A673 (cell line): ENCODE results near the gene FAXC. TPM values are rescaled to one million over a fixed set of nuclear protein-coding genes. Genes with fewer than 3 reads are reported as not detected.
A peak's percentile ranks its signal among the peaks of the same experiment; 100 is the strongest.

Source experiments
- BruUV-seq: library from RNA; stranded (reverse); fragments of 400-500 nt; replicated peaks from 2 replicates; lab custom pipeline; 2021; lab: Mats Ljungman, UMichigan
- CTCF ChIA-PET: fragments of 300-600 bp; sonication (Branson Sonifier 250); formaldehyde crosslinking; loops from one replicate; lab custom pipeline; 2022; ENCODE audit warnings: antibody characterized with exemption; lab: Charles Lee
- POLR2A ChIA-PET: fragments of 300-600 bp; sonication (Branson Sonifier 250); formaldehyde crosslinking; loops from one replicate; lab custom pipeline; 2022; ENCODE audit warnings: antibody characterized with exemption; ENCODE audit not compliant: low non-redundant PET; lab: Charles Lee
- DNase-seq: peaks from one replicate; pipeline ENCODE4 v3.0.0-alpha.2; 2015; ENCODE audit warnings: low spot score
- H3K27ac ChIP-seq: fragments of 200-600 bp; sonication (generic); 2 replicates; pipeline ENCODE4 v1.5.1; 2016; ENCODE audit warnings: mixed run types, low read depth, mild to moderate bottlenecking, mixed read lengths, antibody characterized with exemption, low read length; ENCODE audit not compliant: poor library complexity, severe bottlenecking
- H3K27me3 ChIP-seq: fragments of 200-600 bp; sonication (generic); replicated peaks from 2 replicates; pipeline ENCODE4 v1.6.1; 2017; ENCODE audit warnings: mixed run types, low read depth, mild to moderate bottlenecking, mixed read lengths, antibody characterized with exemption, low read length; ENCODE audit not compliant: insufficient read depth, poor library complexity
- H3K36me3 ChIP-seq: fragments of 200-600 bp; sonication (generic); 2 replicates; pipeline ENCODE4 v1.6.1; 2016; ENCODE audit warnings: mixed run types, mild to moderate bottlenecking, mixed read lengths, antibody characterized with exemption, low read length; ENCODE audit not compliant: insufficient read depth, poor library complexity, severe bottlenecking
- H3K4me1 ChIP-seq: fragments of 200-600 bp; sonication (generic); 2 replicates; pipeline ENCODE4 v1.6.1; 2017; ENCODE audit warnings: mixed run types, mild to moderate bottlenecking, mixed read lengths, antibody characterized with exemption, low read length; ENCODE audit not compliant: insufficient read depth, poor library complexity, severe bottlenecking
- H3K4me3 ChIP-seq: fragments of 200-600 bp; sonication (generic); 2 replicates; pipeline ENCODE4 v1.5.1; 2016; ENCODE audit warnings: low read depth, mixed run types, mild to moderate bottlenecking, mixed read lengths, low read length; ENCODE audit not compliant: poor library complexity, severe bottlenecking
- H3K9me3 ChIP-seq: fragments of 200-600 bp; sonication (generic); 2 replicates; pipeline ENCODE4 v1.6.1; 2016; ENCODE audit warnings: mixed run types, low read depth, mild to moderate bottlenecking, mixed read lengths, antibody characterized with exemption, low read length; ENCODE audit not compliant: poor library complexity, severe bottlenecking
- EZH2 ChIP-seq: fragments of 200-600 bp; sonication (generic); IDR thresholded peaks from 2 replicates; pipeline ENCODE4 v1.6.1; 2017; ENCODE audit warnings: borderline replicate concordance, low read depth, mild to moderate bottlenecking, mixed read lengths, antibody characterized with exemption, low read length; ENCODE audit not compliant: poor library complexity, severe bottlenecking
- intact Hi-C: fragments of 100-400 bp; cut with micrococcal nuclease; formaldehyde crosslinking; loops from one replicate; pipeline ENCODE4 v1.10.0; 2022; ENCODE audit not compliant: unreplicated experiment
- total RNA-seq: library from RNA; stranded (reverse); gene quantifications from 2 replicates; pipeline ENCODE4 v1.2.3, GENCODE V29; 2021
- TF ChIP-seq, protein P1 (sequence below): fragments of 300-800, 200-600 bp; sonication (generic); conservative IDR thresholded peaks from 2 replicates; pipeline ENCODE4 v1.5.1; 2017; ENCODE audit warnings: low read depth, mild to moderate bottlenecking, antibody characterized with exemption, low read length, moderate library complexity, mixed read lengths

The FAXC gene
- total RNA-seq, 1 experiment from 2014 or later: 6.2 TPM

DNA sequence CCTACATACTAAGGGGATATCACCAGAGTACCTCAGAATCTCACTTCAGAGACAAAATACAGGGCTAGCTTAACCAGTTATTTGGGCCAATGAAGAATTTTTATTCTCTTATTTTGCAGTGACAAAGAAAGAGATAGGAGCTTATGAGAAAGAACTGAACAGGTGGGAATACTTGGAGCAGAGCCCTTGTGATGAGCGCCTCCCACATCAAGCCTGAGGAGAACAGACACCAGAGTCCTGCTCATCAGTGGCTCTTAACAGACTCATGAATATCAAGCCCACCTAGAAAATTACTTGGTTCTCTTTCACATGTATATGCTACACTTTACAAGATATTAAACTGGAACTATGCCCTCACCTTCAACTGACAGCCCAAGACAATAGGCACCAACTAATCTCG is 99.0 kb downstream of the FAXC start:
- Histone ChIP-seq H3K4me3 (no peak overlapping the region), H3K27me3 (no peaks in the 10 kb centered on the region), H3K4me1 (no peaks in the 10 kb centered on the region), H3K9me3 (no peaks in the 10 kb centered on the region), H3K27ac (no peak overlapping the region), H3K36me3 (no peaks in the 10 kb centered on the region)
- no peak for TF ChIP-seq EZH2
- TF ChIP-seq, protein P1, sequence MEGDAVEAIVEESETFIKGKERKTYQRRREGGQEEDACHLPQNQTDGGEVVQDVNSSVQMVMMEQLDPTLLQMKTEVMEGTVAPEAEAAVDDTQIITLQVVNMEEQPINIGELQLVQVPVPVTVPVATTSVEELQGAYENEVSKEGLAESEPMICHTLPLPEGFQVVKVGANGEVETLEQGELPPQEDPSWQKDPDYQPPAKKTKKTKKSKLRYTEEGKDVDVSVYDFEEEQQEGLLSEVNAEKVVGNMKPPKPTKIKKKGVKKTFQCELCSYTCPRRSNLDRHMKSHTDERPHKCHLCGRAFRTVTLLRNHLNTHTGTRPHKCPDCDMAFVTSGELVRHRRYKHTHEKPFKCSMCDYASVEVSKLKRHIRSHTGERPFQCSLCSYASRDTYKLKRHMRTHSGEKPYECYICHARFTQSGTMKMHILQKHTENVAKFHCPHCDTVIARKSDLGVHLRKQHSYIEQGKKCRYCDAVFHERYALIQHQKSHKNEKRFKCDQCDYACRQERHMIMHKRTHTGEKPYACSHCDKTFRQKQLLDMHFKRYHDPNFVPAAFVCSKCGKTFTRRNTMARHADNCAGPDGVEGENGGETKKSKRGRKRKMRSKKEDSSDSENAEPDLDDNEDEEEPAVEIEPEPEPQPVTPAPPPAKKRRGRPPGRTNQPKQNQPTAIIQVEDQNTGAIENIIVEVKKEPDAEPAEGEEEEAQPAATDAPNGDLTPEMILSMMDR: no peak
- ChIA-PET CTCF (no interaction called here), POLR2A (no interaction called here)
- DNase-seq: no peak
- no TSS peak for BruUV-seq
- intact Hi-C loops: no loop called here

DNA sequence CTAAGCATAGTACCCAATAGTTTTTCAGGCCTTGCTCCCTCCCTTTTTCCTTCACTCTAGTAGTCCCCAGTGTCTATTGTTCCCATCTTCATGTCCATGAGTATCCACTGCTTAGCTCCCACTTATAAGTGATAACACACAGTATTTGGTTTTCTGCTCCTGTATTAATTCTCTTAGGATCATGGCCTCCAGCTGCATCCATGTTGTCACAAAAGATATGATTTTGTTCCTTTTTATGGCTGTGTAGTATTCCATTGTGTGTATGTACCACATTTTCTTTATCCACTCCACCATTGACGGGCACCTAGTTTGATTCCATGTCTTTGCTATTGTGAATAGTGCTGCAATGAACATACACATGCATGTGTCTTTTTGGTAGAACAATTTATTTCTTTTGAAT is 102.9 kb downstream of the FAXC start:
- no peak for TF ChIP-seq EZH2
- H3K36me3 ChIP-seq: no peaks in the 10 kb centered on the region
- no peaks in the 10 kb centered on the region for H3K27me3 ChIP-seq
- no TSS peak for BruUV-seq
- H3K4me1 ChIP-seq: no peaks in the 10 kb centered on the region
- no peak overlapping the region for H3K4me3 ChIP-seq
- H3K9me3 ChIP-seq: no peaks in the 10 kb centered on the region
- no peak for DNase-seq
- POLR2A ChIA-PET: no interaction called here
- intact Hi-C loops: no loop called here
- CTCF ChIA-PET: no interaction called here
- no peak overlapping the region for H3K27ac ChIP-seq

GRCh38 chr6:99241905-99242534 is 107.5 kb downstream of the FAXC start:
- Histone ChIP-seq H3K27me3 (no peaks in the 10 kb centered on the region), H3K36me3 (no peaks in the 10 kb centered on the region), H3K4me1 (no peaks in the 10 kb centered on the region), H3K9me3 (no peaks in the 10 kb centered on the region), H3K27ac (no peak overlapping the region), H3K4me3 (no peak overlapping the region)
- TF ChIP-seq EZH2: no peak
- TF ChIP-seq, protein P1: peak; percentile 57
- intact Hi-C loops: loop anchor here (1.0 kb wide), 1 partner anchor 90 kb away; no protein-coding TSS in a partner anchor
- CTCF ChIA-PET: interaction anchor here (0.7 to 1.2 kb wide), 2 partner anchors 86 to 94 kb away, joined by 3 to 4 read pairs; no protein-coding TSS in a partner anchor
- POLR2A ChIA-PET: no interaction called here
- no TSS peak for BruUV-seq
- DNase-seq: peak; percentile 53

- no TSS peak for BruUV-seq
- ChIA-PET CTCF (no interaction called here), POLR2A (no interaction called here)
- Histone ChIP-seq H3K9me3 (no peaks in the 10 kb centered on the region), H3K27me3 (peaks cover 21% of the 10 kb centered on the region), H3K36me3 (no peaks in the 10 kb centered on the region), H3K27ac (no peak overlapping the region), H3K4me1 (no peaks in the 10 kb centered on the region), H3K4me3 (no peak overlapping the region)
- intact Hi-C loops: no loop called here
- no peak for DNase-seq
- TF ChIP-seq EZH2: no peak
- TF ChIP-seq, protein P1: no peak
These were observed 113.5 kb downstream of the FAXC start for GRCh38 chr6:99236010-99236409.
